ENCODE results near the gene RORB.

DNA sequence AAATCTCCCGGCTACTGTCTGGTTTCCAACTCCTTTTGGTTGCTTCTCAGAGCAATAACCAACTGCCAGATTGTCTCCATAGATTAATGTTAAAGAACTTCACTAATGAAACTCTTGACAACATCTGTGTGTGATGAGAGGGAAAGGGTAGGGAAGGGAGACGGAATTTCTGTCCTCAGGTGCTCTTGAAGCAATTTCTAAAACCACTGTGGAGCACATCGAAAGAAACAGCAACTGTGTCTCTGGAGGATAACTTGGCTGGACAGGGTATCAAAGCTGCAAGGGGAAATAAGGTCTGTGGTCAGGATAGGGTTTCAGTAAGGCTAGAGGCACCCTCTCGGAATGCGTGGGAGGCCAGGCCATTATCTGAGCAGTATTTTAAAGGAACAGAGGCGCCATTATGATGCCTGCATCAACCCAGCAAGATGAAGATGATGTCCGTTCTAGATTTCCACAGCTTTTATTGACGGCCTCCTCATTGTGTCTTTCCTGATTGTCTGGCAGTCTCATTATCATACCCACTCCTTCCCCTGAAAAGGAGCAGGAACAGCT, 76.6 kb downstream of the RORB start:
- TF ChIP-seq POLR2AphosphoS5 (IDR thresholded peaks at IDR 0.05; ENCODE audit: low read depth), result no peak
- no peak for TF ChIP-seq SPI1 (IDR thresholded peaks at IDR 0.05; ENCODE audit: borderline replicate concordance, low read depth)
- TF ChIP-seq, protein P1, sequence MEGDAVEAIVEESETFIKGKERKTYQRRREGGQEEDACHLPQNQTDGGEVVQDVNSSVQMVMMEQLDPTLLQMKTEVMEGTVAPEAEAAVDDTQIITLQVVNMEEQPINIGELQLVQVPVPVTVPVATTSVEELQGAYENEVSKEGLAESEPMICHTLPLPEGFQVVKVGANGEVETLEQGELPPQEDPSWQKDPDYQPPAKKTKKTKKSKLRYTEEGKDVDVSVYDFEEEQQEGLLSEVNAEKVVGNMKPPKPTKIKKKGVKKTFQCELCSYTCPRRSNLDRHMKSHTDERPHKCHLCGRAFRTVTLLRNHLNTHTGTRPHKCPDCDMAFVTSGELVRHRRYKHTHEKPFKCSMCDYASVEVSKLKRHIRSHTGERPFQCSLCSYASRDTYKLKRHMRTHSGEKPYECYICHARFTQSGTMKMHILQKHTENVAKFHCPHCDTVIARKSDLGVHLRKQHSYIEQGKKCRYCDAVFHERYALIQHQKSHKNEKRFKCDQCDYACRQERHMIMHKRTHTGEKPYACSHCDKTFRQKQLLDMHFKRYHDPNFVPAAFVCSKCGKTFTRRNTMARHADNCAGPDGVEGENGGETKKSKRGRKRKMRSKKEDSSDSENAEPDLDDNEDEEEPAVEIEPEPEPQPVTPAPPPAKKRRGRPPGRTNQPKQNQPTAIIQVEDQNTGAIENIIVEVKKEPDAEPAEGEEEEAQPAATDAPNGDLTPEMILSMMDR (IDR thresholded peaks at IDR 0.05; ENCODE audit: insufficient read depth, low read length), result no peak
- TF ChIP-seq, protein P2, sequence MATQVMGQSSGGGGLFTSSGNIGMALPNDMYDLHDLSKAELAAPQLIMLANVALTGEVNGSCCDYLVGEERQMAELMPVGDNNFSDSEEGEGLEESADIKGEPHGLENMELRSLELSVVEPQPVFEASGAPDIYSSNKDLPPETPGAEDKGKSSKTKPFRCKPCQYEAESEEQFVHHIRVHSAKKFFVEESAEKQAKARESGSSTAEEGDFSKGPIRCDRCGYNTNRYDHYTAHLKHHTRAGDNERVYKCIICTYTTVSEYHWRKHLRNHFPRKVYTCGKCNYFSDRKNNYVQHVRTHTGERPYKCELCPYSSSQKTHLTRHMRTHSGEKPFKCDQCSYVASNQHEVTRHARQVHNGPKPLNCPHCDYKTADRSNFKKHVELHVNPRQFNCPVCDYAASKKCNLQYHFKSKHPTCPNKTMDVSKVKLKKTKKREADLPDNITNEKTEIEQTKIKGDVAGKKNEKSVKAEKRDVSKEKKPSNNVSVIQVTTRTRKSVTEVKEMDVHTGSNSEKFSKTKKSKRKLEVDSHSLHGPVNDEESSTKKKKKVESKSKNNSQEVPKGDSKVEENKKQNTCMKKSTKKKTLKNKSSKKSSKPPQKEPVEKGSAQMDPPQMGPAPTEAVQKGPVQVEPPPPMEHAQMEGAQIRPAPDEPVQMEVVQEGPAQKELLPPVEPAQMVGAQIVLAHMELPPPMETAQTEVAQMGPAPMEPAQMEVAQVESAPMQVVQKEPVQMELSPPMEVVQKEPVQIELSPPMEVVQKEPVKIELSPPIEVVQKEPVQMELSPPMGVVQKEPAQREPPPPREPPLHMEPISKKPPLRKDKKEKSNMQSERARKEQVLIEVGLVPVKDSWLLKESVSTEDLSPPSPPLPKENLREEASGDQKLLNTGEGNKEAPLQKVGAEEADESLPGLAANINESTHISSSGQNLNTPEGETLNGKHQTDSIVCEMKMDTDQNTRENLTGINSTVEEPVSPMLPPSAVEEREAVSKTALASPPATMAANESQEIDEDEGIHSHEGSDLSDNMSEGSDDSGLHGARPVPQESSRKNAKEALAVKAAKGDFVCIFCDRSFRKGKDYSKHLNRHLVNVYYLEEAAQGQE (IDR thresholded peaks at IDR 0.05; ENCODE audit: insufficient replicate concordance, low read depth), result no peak
- TF ChIP-seq GABPA (IDR thresholded peaks at IDR 0.05; ENCODE audit: low read depth), result no peak
